H9 (cell line): ENCODE data around the gene ARSH. TPM values are rescaled to one million over a fixed set of nuclear protein-coding genes. Genes with fewer than 3 reads are reported as not detected.

ENCODE experiments used
- DNase-seq: peaks from one replicate; pipeline ENCODE4 v3.0.0-alpha.2; 2017
- H2AFZ ChIP-seq: one replicate; pipeline ENCODE4 v1.6.1; 2013; ENCODE audit warnings: mild to moderate bottlenecking, low read length, control low read depth, moderate library complexity
- H2AK5ac ChIP-seq: 2 replicates; pipeline ENCODE4 v1.6.1; 2013; ENCODE audit warnings: low read length, control low read depth, mixed read lengths; ENCODE audit not compliant: insufficient read length
- H2BK120ac ChIP-seq: one replicate; pipeline ENCODE4 v1.6.1; 2013; ENCODE audit warnings: low read depth, mild to moderate bottlenecking, low read length, control low read depth, inconsistent platforms; ENCODE audit not compliant: poor library complexity, severe bottlenecking
- H2BK12ac ChIP-seq: 2 replicates; pipeline ENCODE4 v1.6.1; 2013; ENCODE audit warnings: low read length, control low read depth, mixed read lengths, low read depth; ENCODE audit not compliant: insufficient read length
- H2BK15ac ChIP-seq: 2 replicates; pipeline ENCODE4 v1.6.1; 2013; ENCODE audit warnings: low read depth, low read length, control low read depth
- H2BK20ac ChIP-seq: one replicate; pipeline ENCODE4 v1.6.1; 2013; ENCODE audit warnings: low read depth, mild to moderate bottlenecking, low read length, control low read depth, inconsistent platforms; ENCODE audit not compliant: poor library complexity, severe bottlenecking
- H2BK5ac ChIP-seq: 2 replicates; pipeline ENCODE4 v1.6.1; 2013; ENCODE audit warnings: low read length, control low read depth, mixed read lengths; ENCODE audit not compliant: insufficient read length
- H3K14ac ChIP-seq: 2 replicates; pipeline ENCODE4 v1.6.1; 2013; ENCODE audit warnings: low read length, control low read depth; ENCODE audit not compliant: insufficient read depth
- H3K18ac ChIP-seq: 2 replicates; pipeline ENCODE4 v1.6.1; 2013; ENCODE audit warnings: low read depth, mild to moderate bottlenecking, mixed read lengths, low read length, control low read depth; ENCODE audit not compliant: insufficient read length
- H3K23ac ChIP-seq: 2 replicates; pipeline ENCODE4 v1.6.1; 2013; ENCODE audit warnings: low read length, control low read depth, mixed read lengths, low read depth; ENCODE audit not compliant: insufficient read length
- H3K23me2 ChIP-seq: 2 replicates; pipeline ENCODE4 v1.6.1; 2013; ENCODE audit warnings: low read depth, mild to moderate bottlenecking, mixed read lengths, low read length, control low read depth; ENCODE audit not compliant: insufficient read length, poor library complexity, severe bottlenecking
- H3K27ac ChIP-seq: 2 replicates; pipeline ENCODE4 v1.5.1; 2013; ENCODE audit warnings: low read length, control low read depth, mixed read lengths, low read depth; ENCODE audit not compliant: insufficient read length
- H3K27me3 ChIP-seq: 2 replicates; pipeline ENCODE4 v1.6.1; 2013; ENCODE audit warnings: low read length, control low read depth, inconsistent platforms; ENCODE audit not compliant: insufficient read depth
- H3K4ac ChIP-seq: 2 replicates; pipeline ENCODE4 v1.6.1; 2013; ENCODE audit warnings: low read depth, mild to moderate bottlenecking, control low read depth, inconsistent platforms, low read length, moderate library complexity
- H3K4me1 ChIP-seq: 2 replicates; pipeline ENCODE4 v1.6.1; 2013; ENCODE audit warnings: low read length, control low read depth, inconsistent platforms; ENCODE audit not compliant: insufficient read depth
- H3K4me2 ChIP-seq: 2 replicates; pipeline ENCODE4 v1.6.1; 2013; ENCODE audit warnings: low read length, control low read depth, mixed read lengths; ENCODE audit not compliant: insufficient read length, insufficient read depth
- H3K56ac ChIP-seq: 2 replicates; pipeline ENCODE4 v1.6.1; 2013; ENCODE audit warnings: low read depth, mild to moderate bottlenecking, mixed read lengths, low read length, control low read depth; ENCODE audit not compliant: insufficient read length
- H3K79me1 ChIP-seq: 2 replicates; pipeline ENCODE4 v1.6.1; 2013; ENCODE audit warnings: low read depth, mild to moderate bottlenecking, moderate library complexity, low read length, control low read depth, inconsistent platforms; ENCODE audit not compliant: insufficient read depth, poor library complexity, severe bottlenecking
- H3K79me2 ChIP-seq: 2 replicates; pipeline ENCODE4 v1.6.1; 2013; ENCODE audit warnings: low read length, control low read depth, inconsistent platforms; ENCODE audit not compliant: insufficient read depth
- H3K9ac ChIP-seq: 2 replicates; pipeline ENCODE4 v1.6.1; 2013; ENCODE audit warnings: low read length, control low read depth, mixed read lengths; ENCODE audit not compliant: insufficient read length; ENCODE audit errors: extremely low read depth
- H3K9me3 ChIP-seq: one replicate; pipeline ENCODE4 v1.6.1; 2013; ENCODE audit warnings: low read depth, low read length, inconsistent platforms; ENCODE audit not compliant: control insufficient read depth
- H3T11ph ChIP-seq: one replicate; pipeline ENCODE4 v1.6.1; 2013; ENCODE audit warnings: mild to moderate bottlenecking, low read length, control low read depth, inconsistent platforms
- H4K20me1 ChIP-seq: one replicate; pipeline ENCODE4 v1.6.1; 2013; ENCODE audit not compliant: control insufficient read depth, insufficient read length, insufficient read depth
- H4K5ac ChIP-seq: 2 replicates; pipeline ENCODE4 v1.6.1; 2013; ENCODE audit warnings: low read depth, mild to moderate bottlenecking, mixed read lengths, low read length, control low read depth; ENCODE audit not compliant: insufficient read length
- H4K8ac ChIP-seq: replicated peaks from 2 replicates; pipeline ENCODE4 v1.6.1; 2013; ENCODE audit warnings: low read length, control low read depth, mixed read lengths, low read depth; ENCODE audit not compliant: insufficient read length
- H4K91ac ChIP-seq: 2 replicates; pipeline ENCODE4 v1.6.1; 2013; ENCODE audit warnings: low read depth, mild to moderate bottlenecking, moderate library complexity, mixed read lengths, low read length, control low read depth; ENCODE audit not compliant: insufficient read length
- H3K27ac Mint-ChIP-seq, 3 experiments: 2 replicates in 2 of 3; 3 replicates in 1 of 3; pipeline ENCODE4 v1.8.0; 2020 to 2021; ENCODE audit warnings: mixed read lengths in 3 of 3, mild to moderate bottlenecking in 1 of 3, moderate library complexity in 1 of 3
- H3K27me3 Mint-ChIP-seq: 2 replicates; pipeline ENCODE4 v1.8.0; 2021; ENCODE audit warnings: low read depth, mild to moderate bottlenecking, moderate library complexity, mixed read lengths
- H3K36me3 Mint-ChIP-seq, 3 experiments: 2 replicates in 2 of 3; 3 replicates in 1 of 3; pipeline ENCODE4 v1.8.0; 2020 to 2021; ENCODE audit warnings: low read depth in 3 of 3, mixed read lengths in 3 of 3; ENCODE audit not compliant: insufficient read depth in 1 of 3
- H3K4me1 Mint-ChIP-seq, 2 experiments: 2 replicates each; pipeline ENCODE4 v1.8.0; 2020; ENCODE audit warnings: mixed read lengths in 2 of 2
- H3K4me3 Mint-ChIP-seq, 2 experiments: 2 replicates in 1 of 2; 3 replicates in 1 of 2; pipeline ENCODE4 v1.8.0; 2020 to 2021; ENCODE audit warnings: mild to moderate bottlenecking in 2 of 2, mixed read lengths in 2 of 2, moderate library complexity in 1 of 2
- H3K9me3 Mint-ChIP-seq, 2 experiments: 2 replicates in 1 of 2; 3 replicates in 1 of 2; pipeline ENCODE4 v1.8.0; 2020; ENCODE audit warnings: mild to moderate bottlenecking in 2 of 2, mixed read lengths in 2 of 2, moderate library complexity in 1 of 2
- CTCF ChIP-seq: fragments of 200-600 bp; sonication (generic); conservative IDR thresholded peaks from 3 replicates; pipeline ENCODE4 v1.8.0; 2021; ENCODE audit warnings: antibody characterized with exemption, mild to moderate bottlenecking
- WGBS: extraction: QIAGEN DNeasy Blood & Tissue Kit; methylation state at CpG from one replicate; pipeline ENCODE4 v1.1.7; 2013; ENCODE audit warnings: missing lambda C conversion rate, low lambda C conversion rate, mixed read lengths; ENCODE audit not compliant: insufficient read length; ENCODE audit errors: extremely low coverage; 5-methylcytosine and 5-hydroxymethylcytosine counted together
- long read RNA-seq: library from polyadenylated mRNA; unstranded; transcript quantifications from one replicate; pipeline ENCODE4 v2.0.0, GENCODE V29; 2020
- total RNA-seq: library from RNA; stranded (reverse); gene quantifications from 2 replicates; pipeline ENCODE4 v1.2.1, GENCODE V29; 2021

ARSH gene
- total RNA-seq = not detected in 2 replicates
- long read RNA-seq = 0 reads

DNA sequence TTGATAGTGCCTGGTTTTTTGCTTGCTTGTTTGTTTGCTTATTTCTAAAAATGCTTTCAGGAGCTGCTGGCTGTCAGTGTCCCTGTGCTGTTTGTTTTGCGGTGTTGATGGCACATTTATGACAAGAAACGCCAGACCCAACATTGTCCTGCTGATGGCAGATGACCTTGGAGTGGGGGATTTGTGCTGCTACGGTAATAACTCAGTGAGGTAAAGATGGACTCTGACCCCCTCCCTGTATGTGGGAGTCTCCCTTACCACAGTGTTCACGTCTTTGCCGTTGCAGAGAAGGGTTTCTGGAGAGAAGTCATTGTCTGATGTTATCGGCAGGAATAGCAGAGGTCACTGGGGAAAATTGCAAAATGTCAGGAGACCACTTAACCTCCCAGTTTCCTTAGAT, at the start of gene ARSH:
ARSH (plus strand) TSS at position 52 of the 400 bp plus-strand sequence; CDS start at position 119, 67 bp downstream.
- Histone ChIP-seq H2BK20ac (no peak within 1 kb of the TSS), H3K18ac (no peak within 1 kb of the TSS), H3K4ac (no peak within 1 kb of the TSS), H3K56ac (no peak within 1 kb of the TSS), H3K79me2 (no peaks in the 10 kb centered on the region), H2AFZ (no peak within 1 kb of the TSS), H3K27me3 (no peaks in the 10 kb centered on the region), H3K27ac (no peak within 1 kb of the TSS), H3K9me3 (peaks cover 6% of the 10 kb centered on the region), H2BK5ac (no peak within 1 kb of the TSS), H4K20me1 (no peaks in the 10 kb centered on the region), H3K4me2 (no peak within 1 kb of the TSS), H4K5ac (no peak within 1 kb of the TSS), H2BK120ac (no peak within 1 kb of the TSS), H3K23ac (no peak within 1 kb of the TSS), H3T11ph (no peak within 1 kb of the TSS), H3K9ac (no peak within 1 kb of the TSS), H4K8ac (no peak within 1 kb of the TSS), H3K14ac (no peak within 1 kb of the TSS), H3K79me1 (no peaks in the 10 kb centered on the region), H3K4me1 (no peaks in the 10 kb centered on the region), H2AK5ac (no peak within 1 kb of the TSS), H3K23me2 (no peaks in the 10 kb centered on the region), H2BK12ac (no peak within 1 kb of the TSS), H4K91ac (no peak within 1 kb of the TSS), H2BK15ac (no peak within 1 kb of the TSS)
- DNase-seq = no peak
- no peak for TF ChIP-seq CTCF
- WGBS = no CpG with 5 or more reads among the region's 6 CpGs
- Mint-ChIP-seq H3K9me3 (peaks cover 28 to 39% of the 10 kb centered on the region in 2 experiments), H3K4me3 (no peak within 1 kb of the TSS), H3K36me3 (peaks cover 7 to 14% (median 9%) of the 10 kb centered on the region in 3 experiments; a peak in 6 of 7 replicates), H3K27me3 (peaks cover 3% of the 10 kb centered on the region), H3K27ac (no peak within 1 kb of the TSS), H3K4me1 (no peaks in the 10 kb centered on the region)
